GM18511 (cell line): ENCODE data around the gene BLACAT1.

Experiments used
- ATAC-seq: cut with Tn5 transposase; IDR thresholded peaks from one replicate; pipeline ENCODE4 v1.9.1; 2021; ENCODE audit warnings: mild to moderate bottlenecking, moderate library complexity; ENCODE audit not compliant: unreplicated experiment

Gene BLACAT1

DNA sequence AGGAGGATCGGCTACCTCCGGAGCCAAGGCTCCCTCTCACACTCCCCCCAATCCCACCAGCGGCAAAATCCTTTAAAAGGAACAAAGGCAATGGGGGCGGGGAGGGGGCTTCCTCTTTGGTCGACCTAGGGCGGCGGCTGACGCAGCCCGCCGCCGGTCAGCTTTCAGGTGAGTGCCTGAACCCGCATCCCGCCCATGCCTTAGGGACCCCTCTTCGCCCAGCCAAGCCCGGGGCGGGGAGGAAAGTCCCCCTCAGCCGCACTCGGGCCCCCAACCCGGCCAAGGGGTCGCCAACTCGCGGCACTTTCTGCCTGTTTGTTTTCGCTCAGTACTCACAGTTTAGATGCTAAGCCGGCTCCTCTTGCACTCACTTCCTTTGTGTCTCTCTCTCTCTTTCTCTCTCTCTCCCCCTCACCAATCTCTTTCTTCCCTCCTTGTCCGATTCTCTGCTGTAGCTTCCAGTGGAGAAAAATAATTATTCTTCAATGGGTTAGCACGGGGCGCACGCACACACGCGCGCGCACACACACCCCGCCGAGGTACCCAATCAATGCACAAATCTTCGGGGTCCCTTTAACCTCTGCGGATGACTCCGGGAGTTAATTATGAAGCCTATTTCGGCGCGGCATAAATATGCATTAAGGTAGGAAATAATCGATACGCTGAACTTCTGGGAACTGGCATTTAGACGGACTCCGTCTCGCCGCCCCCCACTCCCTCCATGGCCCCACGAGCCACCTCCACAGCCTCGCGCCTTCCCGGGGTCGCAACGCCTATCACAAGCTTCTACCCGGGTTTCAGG, at the start of gene BLACAT1:
Gene BLACAT1 (minus strand): TSS at position 465 of the 802 bp plus-strand sequence.
- no peak for ATAC-seq

DNA sequence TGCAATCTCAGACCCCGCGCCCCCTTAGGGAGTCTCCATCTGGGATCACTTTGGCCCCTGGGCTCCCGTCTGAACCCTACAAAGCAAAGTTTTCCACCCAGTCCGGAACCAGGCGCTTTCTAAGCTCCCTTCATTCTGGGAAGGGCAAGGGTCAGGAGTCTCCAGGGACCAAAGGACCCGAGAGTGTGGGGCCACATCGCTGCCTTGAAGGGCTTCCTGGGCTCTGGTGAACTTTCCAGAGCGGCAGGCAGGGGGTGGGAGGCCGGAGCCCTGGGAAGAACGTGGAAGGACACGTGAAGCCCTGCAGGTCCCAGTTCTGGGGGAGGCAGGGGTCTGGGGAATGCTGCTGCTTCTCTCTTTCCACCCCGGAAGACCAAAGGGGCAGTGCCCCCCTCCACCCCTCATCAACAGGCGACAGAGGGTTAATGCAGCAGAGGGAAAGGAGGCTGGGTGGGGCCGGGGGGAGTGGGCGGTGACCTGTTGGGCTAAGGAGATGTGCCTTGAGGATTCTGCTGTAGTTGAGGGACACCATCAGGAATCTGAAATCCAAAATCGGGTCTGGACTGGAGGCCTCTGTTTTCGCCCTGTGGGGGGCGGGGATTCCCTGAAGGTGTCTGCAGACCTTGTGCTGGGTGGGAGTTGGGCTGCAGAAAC, 49.4 kb upstream of the BLACAT1 start:
- no peak for ATAC-seq

DNA sequence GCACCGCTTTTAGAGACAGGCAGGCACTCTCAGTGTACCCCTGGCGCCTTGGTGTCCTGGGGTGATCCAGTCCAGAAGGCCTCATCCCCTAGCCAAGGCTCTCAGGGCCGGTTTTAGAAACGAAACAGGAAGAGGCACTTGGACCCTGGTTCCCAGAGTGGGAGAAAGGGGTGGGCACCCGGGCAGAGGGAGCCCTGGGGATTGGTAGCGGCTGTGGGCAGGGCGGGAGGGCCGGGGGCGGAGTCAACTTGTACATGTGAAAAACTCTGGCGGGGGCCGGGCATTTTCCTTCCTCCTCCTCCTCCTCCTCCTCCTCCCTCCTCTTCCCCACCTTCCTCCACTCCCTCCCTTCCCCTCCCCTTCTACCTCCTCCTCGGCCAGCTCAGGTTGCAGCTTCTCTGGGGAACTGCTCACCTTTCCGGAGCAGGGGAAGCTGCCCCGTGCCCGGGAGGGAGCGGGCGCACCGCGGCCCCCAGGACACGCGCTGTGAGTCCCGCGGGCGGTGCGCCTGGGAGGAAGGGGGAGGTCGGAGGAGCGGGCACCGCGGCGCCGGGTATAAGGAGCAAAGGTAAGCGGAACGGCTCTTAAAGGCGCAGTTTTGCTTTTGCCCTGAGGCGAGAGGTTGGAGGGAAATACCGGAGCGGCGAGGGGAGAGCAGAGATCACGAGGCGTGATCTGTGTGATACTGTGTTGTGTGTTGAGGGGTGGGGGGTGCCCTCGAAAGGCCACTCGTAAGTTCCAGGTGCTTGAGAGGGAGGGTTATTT, 48.6 kb upstream of the BLACAT1 start, which contains the start of gene CDK18:
Gene CDK18 (plus strand): TSS at position 359 of the 765 bp plus-strand sequence. CDS start 18,499 bp downstream, outside the sequence.
- ATAC-seq = no peak

DNA sequence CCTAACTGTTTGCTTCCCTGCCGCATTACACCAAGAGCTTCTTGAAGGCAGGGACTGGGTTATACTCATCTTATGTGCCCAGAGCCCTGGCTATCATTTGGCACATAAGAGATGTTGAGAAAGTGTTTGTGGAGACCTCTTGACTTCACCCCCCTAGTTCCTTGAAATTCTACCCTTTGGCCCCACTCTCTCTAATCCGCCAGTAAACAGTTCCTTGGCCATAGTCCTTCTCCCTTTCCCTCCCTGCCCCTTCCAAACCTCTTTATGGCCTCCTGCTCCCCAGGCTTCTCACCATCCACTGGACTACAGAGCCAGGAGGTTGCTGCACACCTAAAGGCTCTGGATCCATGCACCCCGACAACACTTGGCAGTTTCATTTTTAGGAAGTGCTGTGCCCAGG, 47.1 kb upstream of the BLACAT1 start:
- ATAC-seq = no peak

DNA sequence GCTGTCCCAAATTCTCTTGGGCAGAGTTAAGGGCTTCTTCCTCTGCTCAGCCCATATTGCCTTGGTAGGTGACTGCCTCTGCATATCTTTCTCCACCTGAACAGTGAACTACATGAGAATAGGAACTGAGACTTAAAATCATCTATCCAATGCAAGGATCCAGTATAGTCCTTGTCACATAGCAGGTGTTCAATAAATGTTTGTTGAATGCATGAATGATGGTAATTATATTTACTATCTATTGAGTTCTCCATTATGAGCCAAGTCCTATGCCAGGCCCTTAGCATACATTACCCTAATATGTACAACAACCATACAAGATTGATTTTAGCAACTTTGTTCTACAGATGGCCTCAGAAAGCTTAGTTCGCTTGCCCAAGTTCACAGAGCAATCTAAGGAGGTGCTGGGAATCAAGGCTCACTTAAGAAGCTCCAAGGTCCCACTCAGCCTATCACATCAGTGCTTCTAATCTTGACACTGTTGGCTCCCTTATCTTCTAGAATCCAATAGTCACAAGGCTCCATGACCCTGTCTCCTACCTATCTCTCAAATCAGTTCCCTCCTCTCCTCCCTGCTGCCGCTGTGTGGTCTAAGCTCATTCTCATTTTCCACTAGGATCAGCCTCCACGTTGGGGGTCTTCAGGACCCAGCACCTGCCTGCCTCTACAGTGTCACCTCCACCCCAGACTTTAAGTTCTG, 46.4 kb upstream of the BLACAT1 start:
- ATAC-seq = no peak

DNA sequence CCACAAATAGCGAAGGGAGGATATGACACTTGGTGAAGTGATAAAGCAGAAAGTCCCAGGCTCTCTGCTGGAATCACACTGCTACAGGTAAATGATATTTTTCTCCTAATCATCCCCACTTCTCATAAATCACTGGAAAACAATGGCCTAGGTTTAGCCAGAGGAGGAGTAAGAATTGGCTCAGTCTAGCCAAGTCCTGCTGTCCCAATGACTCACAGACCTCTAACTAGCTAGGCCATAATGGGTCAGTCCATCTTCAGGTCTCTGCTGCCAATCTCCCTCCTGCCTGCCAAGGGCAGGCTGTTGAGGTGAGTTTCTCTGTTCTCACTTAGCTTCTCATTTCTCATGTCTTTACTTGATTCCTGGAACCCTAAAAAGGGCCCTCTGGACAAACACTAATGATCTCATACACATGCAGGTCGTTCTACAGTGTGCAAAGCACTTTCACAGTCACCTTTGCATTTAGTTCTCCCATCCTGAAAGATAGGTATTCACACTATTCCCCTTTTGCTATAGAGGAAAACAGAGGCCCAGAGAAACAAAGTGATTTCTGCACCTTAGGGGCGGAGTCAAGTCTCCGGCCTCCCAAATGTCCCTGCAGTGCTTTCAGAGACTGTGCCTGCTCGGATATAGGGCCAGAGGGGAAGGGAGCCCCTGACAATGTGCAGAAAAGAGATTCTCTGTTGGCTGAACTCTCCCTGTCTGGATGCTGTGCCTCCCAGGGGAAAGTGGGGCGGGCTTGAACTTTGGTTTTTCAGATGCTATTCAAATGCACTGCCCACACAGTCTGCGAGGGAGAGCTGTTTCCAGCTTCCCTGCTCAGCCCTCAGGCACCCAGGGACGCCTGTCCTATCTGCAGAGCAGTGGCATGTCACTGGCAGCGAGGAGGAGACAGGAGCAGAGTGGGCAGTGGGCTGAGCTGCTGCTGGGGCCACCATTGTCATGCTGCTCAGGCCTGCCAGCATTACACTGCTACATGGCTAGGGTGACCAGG, 44.7 kb upstream of the BLACAT1 start:
- no peak for ATAC-seq

DNA sequence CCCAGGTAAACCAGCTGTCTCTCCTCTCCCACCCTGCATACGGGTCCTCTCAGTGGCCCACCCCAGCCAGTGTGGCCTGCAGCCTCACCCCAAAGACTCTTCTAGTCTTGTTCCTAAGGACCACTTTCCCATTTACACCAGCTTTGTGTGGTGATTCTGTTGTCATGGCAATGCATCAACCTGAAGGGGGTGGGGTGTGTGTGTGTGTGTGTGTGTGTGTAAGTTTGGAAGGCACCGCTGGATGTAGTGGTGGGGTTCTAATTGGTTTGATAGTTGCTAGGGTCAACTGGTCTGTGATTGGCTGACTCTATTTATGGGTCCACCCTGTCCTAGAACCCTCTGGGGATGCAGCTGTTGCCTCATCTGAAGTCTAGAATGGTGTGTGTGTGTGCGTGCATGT, 43.9 kb upstream of the BLACAT1 start:
- no peak for ATAC-seq

DNA sequence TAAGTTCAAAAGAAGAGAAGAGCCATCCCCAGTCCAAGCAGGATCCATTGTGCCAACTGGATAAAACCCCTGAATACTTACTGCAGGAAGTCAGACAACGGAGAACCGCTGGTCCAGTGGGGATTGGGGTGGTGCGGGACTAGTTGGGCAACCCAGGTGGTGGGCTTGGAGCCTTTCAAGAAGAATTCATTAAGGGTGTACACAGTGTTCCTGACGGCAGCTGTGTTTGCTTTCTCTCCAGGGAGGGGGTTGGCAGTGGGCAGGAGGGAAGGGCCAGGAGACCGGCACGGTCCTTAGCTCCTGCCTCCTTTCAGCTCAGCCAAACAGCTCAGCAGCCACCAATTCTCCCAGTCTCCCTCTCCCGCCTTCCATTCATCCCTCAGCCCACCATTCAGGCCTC, 41.5 kb upstream of the BLACAT1 start:
- no peak for ATAC-seq

DNA sequence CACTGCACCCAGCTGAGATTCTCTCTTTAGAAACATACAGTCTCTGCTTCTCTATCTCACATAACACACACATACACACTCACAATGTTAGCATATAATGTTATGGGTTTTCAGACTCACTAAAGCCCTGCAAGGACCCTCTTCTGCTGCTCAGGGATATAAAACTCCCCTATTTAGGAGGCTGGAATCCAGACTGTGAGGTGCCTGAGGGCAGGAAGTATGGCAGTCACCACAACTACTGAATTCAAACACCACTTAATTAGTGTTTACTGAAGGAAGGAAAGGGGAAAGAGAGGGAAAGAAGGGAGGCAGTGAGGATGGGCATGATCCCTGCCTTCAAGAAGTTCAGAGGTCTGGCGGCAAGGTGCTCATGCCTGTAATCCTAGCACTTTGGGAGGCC, 40.8 kb upstream of the BLACAT1 start:
- no peak for ATAC-seq

DNA sequence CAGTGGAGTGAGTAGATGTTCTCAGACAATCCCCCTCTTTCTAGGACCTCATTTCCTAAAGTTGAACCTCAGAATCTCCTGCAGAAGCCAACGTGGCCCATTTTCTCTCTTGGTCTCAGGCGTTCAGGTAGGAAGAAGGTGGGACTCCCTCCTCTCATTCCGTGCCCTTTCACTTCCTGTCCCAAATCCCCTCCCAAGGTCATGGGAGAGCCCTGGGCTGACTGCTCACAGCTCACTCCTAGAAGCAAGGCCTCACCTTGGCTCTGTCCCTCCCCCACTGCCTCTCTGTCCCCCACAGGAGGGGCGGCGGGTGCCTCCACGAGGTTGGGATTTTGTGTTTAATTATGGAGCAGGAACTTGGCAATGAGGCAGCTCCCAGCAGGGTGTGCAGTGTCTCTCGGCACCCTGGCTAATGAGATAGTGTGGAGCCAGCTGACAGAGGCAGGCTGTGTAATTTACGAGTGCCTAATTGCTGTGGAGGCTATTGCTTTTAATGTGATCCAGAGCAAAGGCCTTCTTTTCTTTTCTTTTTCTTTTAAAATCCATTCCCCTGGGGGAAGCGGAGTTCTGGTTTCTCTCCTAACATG, 39.5 kb upstream of the BLACAT1 start:
- no peak for ATAC-seq

DNA sequence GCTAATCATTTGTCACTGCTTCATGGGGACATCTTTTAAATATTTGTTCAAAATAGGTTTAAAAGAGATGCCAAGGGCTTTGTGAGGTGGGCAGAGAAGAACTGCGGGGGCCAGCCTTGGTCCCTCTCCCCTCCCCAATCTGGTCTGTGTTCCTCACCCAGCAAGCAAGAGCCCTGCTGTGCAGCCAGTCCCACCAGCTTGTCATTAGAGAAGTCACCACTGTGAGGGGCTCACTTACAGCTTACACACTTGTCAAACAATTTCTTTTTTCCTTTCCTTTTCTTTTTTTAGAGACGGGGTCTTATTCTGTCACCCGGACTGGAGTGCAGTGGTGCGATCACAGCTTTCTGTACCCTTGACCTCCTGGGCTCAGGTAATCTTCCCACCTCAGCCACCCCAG, 38.3 kb upstream of the BLACAT1 start:
- ATAC-seq = no peak

DNA sequence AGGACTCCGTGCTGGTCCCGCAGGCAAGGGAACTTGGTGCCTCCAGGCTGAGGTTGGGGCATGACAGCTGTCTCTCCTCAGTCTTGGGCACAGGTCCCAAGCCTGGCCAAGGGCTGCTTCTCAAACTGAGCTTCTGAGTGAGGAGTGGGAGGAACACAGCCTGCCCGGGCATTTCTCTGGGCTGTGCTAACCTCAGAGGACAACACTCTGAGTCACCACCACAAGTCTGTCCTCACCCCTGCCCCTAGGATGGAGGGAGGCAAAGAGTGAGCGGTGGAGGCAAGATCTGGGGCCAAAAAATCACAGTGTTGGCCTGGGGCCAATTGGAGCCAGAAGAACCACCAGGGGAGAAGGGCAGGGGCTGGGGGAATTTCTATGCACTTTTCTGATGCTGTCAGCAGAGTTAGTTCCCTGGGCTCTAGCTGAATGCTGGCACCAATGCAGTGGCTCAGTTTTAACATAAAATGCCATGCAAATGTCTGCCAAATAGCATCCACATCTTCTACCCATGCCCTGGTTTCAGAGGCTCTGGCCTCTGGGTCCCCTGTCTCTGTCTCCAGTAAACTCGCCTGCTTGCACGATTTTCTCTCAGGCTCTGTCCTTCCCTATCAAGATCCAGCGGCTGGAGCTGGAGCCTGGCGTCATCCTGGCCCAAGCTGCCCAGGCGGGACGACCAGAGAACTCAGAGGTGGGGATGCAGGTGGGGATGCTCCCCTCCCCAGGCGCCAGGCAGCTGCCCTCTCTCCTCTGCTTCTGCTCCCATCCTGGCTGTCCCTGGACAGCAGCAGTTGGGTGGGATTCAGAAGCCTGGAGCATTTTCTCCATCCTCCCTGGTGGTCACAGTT, 37.6 kb upstream of the BLACAT1 start:
- ATAC-seq = no peak

DNA sequence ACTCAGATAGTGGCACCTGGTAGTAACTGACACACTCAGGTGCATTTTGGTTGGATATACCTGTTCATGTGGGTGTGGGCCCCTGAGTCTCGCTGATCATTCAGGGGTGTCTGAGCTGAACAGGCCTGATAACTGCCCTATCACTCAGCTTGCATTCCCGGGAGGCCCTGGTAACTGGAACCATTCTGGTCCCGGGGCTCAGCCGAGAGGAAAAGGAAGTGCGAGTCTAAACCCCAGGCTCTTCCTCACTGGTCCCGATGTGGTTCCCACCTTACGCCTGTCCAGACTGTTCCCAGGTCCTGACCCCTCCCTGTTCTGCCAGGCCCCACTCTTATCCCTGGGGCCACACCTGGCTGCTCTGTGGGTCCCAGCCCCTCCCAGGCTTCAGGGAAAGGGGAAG, 36.9 kb upstream of the BLACAT1 start:
- ATAC-seq = no peak

DNA sequence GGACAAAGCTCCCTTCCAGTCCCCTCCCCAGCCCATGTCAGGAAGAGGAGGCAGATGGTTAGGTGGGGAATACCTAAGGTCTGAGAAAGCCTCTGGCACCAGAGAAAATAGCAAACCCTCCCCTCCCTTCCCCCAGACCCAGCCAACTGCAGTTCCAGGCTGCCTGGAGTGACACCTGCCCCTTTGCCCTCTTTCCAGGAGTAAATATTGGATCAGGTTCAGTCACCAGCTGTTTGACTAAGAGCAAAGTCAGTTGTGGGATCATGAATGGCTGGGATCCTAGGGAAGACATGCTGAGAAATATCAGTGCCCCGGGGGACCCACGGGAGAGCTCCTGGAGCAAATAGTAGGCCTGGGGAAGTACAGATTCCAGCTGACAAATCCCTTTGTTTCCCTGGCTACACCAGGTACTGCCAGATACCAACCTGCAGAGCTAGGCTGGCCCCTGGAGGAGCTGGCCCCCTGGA, 36.4 kb upstream of the BLACAT1 start:
- no peak for ATAC-seq

DNA sequence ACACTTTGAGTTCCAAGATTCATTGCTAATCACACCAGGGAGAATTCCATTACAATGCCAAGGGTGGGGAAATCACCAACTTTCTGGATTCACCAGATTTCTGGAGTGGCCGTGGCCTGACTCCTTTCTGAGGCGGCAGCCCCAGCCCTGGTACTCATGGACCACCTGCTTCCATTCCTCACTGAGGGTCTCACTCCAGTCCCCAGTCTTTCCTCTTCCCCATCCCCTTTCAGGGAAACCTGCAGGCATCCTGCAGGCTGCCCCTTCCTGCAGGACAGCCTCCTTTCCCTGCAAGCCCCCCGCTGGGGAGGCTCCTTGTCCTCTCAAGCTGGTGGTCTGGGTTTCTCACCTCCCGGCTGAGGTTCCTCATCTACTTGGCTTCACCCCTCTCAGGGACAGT, 35.9 kb upstream of the BLACAT1 start:
- ATAC-seq = no peak

DNA sequence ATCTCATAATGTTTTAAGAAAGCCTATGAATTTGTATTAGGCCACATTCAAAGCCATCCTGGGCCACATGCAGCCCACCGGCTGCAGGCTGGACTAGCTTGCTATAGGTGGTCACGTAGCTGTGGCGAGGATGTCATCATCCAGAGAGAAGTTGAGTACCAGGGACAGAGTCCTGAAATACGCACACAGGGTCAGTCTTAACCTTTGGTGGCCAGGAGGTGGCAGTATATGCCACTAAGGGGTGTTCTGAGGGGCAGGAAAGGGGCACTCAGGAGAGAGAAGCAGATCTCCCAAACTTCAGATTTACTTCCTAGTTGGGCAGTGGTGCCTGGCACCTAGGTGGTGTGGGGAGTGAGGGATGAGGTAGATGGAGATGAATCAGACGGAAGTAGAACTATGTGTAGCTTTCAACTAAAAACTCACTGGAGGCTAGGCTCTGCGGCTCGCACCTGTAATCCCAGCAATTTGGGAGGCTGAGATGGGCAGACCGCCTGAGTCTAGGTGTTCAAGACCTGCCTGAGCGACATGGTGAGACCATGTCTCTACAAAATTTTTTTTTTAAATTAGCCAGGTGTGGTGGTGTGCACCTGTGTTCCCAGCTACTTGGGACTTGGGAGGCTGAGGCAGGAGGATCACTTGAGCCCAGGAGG, 32.4 kb upstream of the BLACAT1 start:
- ATAC-seq = no peak

DNA sequence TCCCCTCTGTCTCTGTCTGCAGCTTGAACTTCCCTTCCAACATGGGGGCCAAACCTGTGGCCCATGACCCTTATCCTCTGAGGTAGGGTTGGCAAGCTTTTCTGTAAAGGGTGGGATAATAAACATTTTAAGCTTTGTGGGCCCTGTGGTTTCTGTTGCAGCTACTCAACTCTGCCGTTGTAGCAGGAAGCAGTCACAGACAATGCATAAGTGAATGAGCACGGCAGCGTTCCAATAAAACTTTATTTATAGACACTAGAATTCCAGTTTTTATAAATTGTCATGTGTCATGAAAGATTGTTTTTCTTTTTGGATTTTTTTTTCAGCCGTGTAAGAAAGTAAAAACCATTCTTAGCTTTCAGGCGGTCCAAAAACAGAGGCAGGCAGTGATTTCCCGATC, 30.4 kb upstream of the BLACAT1 start:
- no peak for ATAC-seq
